Sigmoid colon (tissue), 7 donors: ENCODE results near the gene CCDC85A. TPM values are rescaled to one million over a fixed set of nuclear protein-coding genes. Genes with fewer than 3 reads are reported as not detected.

Experiments used
- DNase-seq: peaks from one replicate; pipeline ENCODE4 v3.0.0-alpha.2; 2019
- H3K27ac ChIP-seq, 4 donors: fragments of 200-600 bp; sonication (generic); one replicate each; pipeline ENCODE4 v1.5.1; 2016 to 2019; ENCODE audit warnings: mild to moderate bottlenecking in 1 of 4
- H3K27me3 ChIP-seq, 3 donors: fragments of 200-600 bp; sonication (generic); one replicate each; pipeline ENCODE4 v1.5.1; 2019; ENCODE audit warnings: mild to moderate bottlenecking in 1 of 3
- H3K36me3 ChIP-seq, 4 donors: fragments of 200-600 bp; sonication (generic); one replicate each; pipeline ENCODE4 v1.5.1; 2016 to 2019
- H3K4me1 ChIP-seq, 4 donors: fragments of 200-600 bp; sonication (generic); one replicate each; pipeline ENCODE4 v1.5.1; 2017 to 2019
- H3K4me3 ChIP-seq, 4 donors: fragments of 200-600 bp; sonication (generic); one replicate each; pipeline ENCODE4 v1.5.1; 2017 to 2019; ENCODE audit warnings: mild to moderate bottlenecking in 2 of 4, moderate library complexity in 1 of 4
- H3K9me3 ChIP-seq, 4 donors: fragments of 200-600 bp in 3 of 4; sonication (generic) in 3 of 4; one replicate each; pipeline versions ENCODE4 v1.5.1 to v1.6.1; 2013 to 2019
- CTCF ChIP-seq, 4 experiments: fragments of 450-650 bp in 3 of 4; fragments of 200-600 bp in 1 of 4; IDR thresholded peaks; one replicate each; pipeline ENCODE4 v1.5.1; 2016 to 2019; ENCODE audit warnings: antibody characterized with exemption in 4 of 4, mild to moderate bottlenecking in 3 of 4, moderate library complexity in 2 of 4
- EP300 ChIP-seq, 4 donors: sonication (generic); formaldehyde crosslinking; IDR thresholded peaks; one replicate each; pipeline ENCODE4 v1.6.1; 2017; ENCODE audit warnings: antibody characterized with exemption in 4 of 4
- POLR2A ChIP-seq, 2 donors: fragments of 450-650 bp; IDR thresholded peaks; one replicate each; pipeline ENCODE4 v1.6.1; 2016; ENCODE audit warnings: antibody characterized with exemption in 2 of 2, mild to moderate bottlenecking in 2 of 2, moderate library complexity in 2 of 2
- POLR2AphosphoS5 ChIP-seq, 4 donors: sonication (generic); formaldehyde crosslinking; IDR thresholded peaks; one replicate each; pipeline ENCODE4 v1.6.1; 2017; ENCODE audit warnings: antibody characterized with exemption in 4 of 4
- WGBS, 2 donors: extraction: QIAGEN DNeasy Blood & Tissue Kit; methylation state at CpG; one replicate each; pipeline ENCODE4 v1.1.7; 2013; 5-methylcytosine and 5-hydroxymethylcytosine counted together
- intact Hi-C: fragments of 100-400 bp; cut with DNase I; formaldehyde crosslinking; loops from one replicate; pipeline ENCODE4 v1.15.1; 2023
- polyA plus RNA-seq, 3 donors: library from polyadenylated mRNA; stranded (reverse); fragments of 200-250 nt; gene quantifications; one replicate each; pipeline ENCODE4 v1.2.3, GENCODE V29; 2013
- total RNA-seq, 4 donors: library from RNA; depleted of rRNA; stranded (reverse); fragments of >200 nt; gene quantifications; one replicate each; pipeline ENCODE4 v1.1.0, GENCODE V29; 2016
- donor health status: healthy with polysubstance abuse.
- donor health status: Bipolar disorder and iron deficiency.
- donor health status: healthy.

Gene CCDC85A
- total and polyA plus RNA-seq, 7 donors = 0.58 to 8.2 (median 3.5) TPM; not detected in 2

- intact Hi-C loops = no loop called here
- Histone ChIP-seq H3K4me3 (no peak overlapping the region), H3K27me3 (no peaks in the 10 kb centered on the region), H3K9me3 (no peaks in the 10 kb centered on the region), H3K36me3 (no peaks in the 10 kb centered on the region), H3K4me1 (peaks cover 0 to 17% (median 3%) of the 10 kb centered on the region in 4 donors), H3K27ac (no peak overlapping the region)
- DNase-seq = no peak
- WGBS, 2 donors = 8 to 36% methylated on average over 1 of the region's 1 CpG
- TF ChIP-seq CTCF (IDR thresholded peaks at IDR 0.05) (no peak), EP300 (IDR thresholded peaks at IDR 0.05) (no peak), POLR2AphosphoS5 (IDR thresholded peaks at IDR 0.05) (no peak), POLR2A (IDR thresholded peaks at IDR 0.05) (no peak)
These were observed 129.7 kb downstream of the CCDC85A start for GRCh38 chr2:56313500-56313921.

GRCh38 chr2:56314371-56314770 is 130.6 kb downstream of the CCDC85A start:
- DNase-seq = no peak

GRCh38 chr2:56314796-56315195 is 131.0 kb downstream of the CCDC85A start:
- WGBS, 2 donors = 48 to 79% methylated on average over 2 of the region's 2 CpGs

More at GRCh38 chr2:56314371-56314770, 130.6 kb downstream of the CCDC85A start:
- no peak for TF ChIP-seq EP300 (IDR thresholded peaks at IDR 0.05)
- no peak for TF ChIP-seq CTCF (IDR thresholded peaks at IDR 0.05)
- no peak for TF ChIP-seq POLR2A (IDR thresholded peaks at IDR 0.05)
- no peak for TF ChIP-seq POLR2AphosphoS5 (IDR thresholded peaks at IDR 0.05)
- no peak overlapping the region for H3K27ac ChIP-seq
- no peak overlapping the region for H3K4me3 ChIP-seq
- peaks cover 0 to 17% (median 3%) of the 10 kb centered on the region in 4 donors for H3K4me1 ChIP-seq
- H3K27me3 ChIP-seq = no peaks in the 10 kb centered on the region
- no peaks in the 10 kb centered on the region for H3K36me3 ChIP-seq
- intact Hi-C loops = no loop called here
- H3K9me3 ChIP-seq = no peaks in the 10 kb centered on the region
- WGBS, 2 donors = 69 to 71% methylated on average over 1 of the region's 1 CpG

GRCh38 chr2:56315376-56315775 is 131.6 kb downstream of the CCDC85A start:
- Histone ChIP-seq H3K4me3 (no peak overlapping the region), H3K9me3 (no peaks in the 10 kb centered on the region), H3K36me3 (no peaks in the 10 kb centered on the region), H3K4me1 (peaks cover 0 to 17% (median 3%) of the 10 kb centered on the region in 4 donors), H3K27ac (no peak overlapping the region), H3K27me3 (no peaks in the 10 kb centered on the region)
- TF ChIP-seq CTCF (IDR thresholded peaks at IDR 0.05) (no peak), POLR2AphosphoS5 (IDR thresholded peaks at IDR 0.05) (no peak), POLR2A (IDR thresholded peaks at IDR 0.05) (no peak), EP300 (IDR thresholded peaks at IDR 0.05) (no peak)
- DNase-seq = no peak
- intact Hi-C loops = no loop called here

More at GRCh38 chr2:56314796-56315195, 131.0 kb downstream of the CCDC85A start:
- H3K27ac ChIP-seq = no peak overlapping the region
- intact Hi-C loops = no loop called here
- H3K9me3 ChIP-seq = no peaks in the 10 kb centered on the region
- H3K4me3 ChIP-seq = no peak overlapping the region
- H3K36me3 ChIP-seq = no peaks in the 10 kb centered on the region
- no peaks in the 10 kb centered on the region for H3K27me3 ChIP-seq
- TF ChIP-seq POLR2AphosphoS5 (IDR thresholded peaks at IDR 0.05) (no peak), EP300 (IDR thresholded peaks at IDR 0.05) (no peak), POLR2A (IDR thresholded peaks at IDR 0.05) (no peak), CTCF (IDR thresholded peaks at IDR 0.05) (no peak)
- H3K4me1 ChIP-seq = peaks cover 0 to 17% (median 3%) of the 10 kb centered on the region in 4 donors
- no peak for DNase-seq

- WGBS, 2 donors = 82 to 89% methylated on average over 3 of the region's 3 CpGs
These were observed 132.2 kb downstream of the CCDC85A start for GRCh38 chr2:56316011-56316410.

More at GRCh38 chr2:56316011-56316410, 132.2 kb downstream of the CCDC85A start:
- Histone ChIP-seq H3K27ac (no peak overlapping the region), H3K4me3 (no peak overlapping the region), H3K27me3 (no peaks in the 10 kb centered on the region), H3K36me3 (no peaks in the 10 kb centered on the region), H3K9me3 (no peaks in the 10 kb centered on the region), H3K4me1 (peaks cover 0 to 17% (median 3%) of the 10 kb centered on the region in 4 donors)
- intact Hi-C loops = no loop called here
- no peak for TF ChIP-seq POLR2A (IDR thresholded peaks at IDR 0.05)
- no peak for TF ChIP-seq CTCF (IDR thresholded peaks at IDR 0.05)
- no peak for TF ChIP-seq EP300 (IDR thresholded peaks at IDR 0.05)
- TF ChIP-seq POLR2AphosphoS5 (IDR thresholded peaks at IDR 0.05) = no peak
- no peak for DNase-seq
